ENCODE measurements around the gene TRIP12. TPM values are rescaled to one million over a fixed set of nuclear protein-coding genes. Genes with fewer than 3 reads are reported as not detected.

TRIP12 gene
- total RNA-seq, 2 experiments from 2014 or later: 151 to 178 TPM

- peak in 5 of 14 experiments; percentile 19 to 67 (median 53) for DNase-seq
- Mint-ChIP-seq H3K36me3 (ENCODE audit: low read depth) (peaks cover 33% of the 10 kb centered on the region), H3K27ac (peak overlapping the region; percentile 70), H3K27me3 (no peaks in the 10 kb centered on the region), H3K4me1 (ENCODE audit: low read depth) (peaks cover 66% of the 10 kb centered on the region), H3K4me3 (peak overlapping the region; percentile 6), H3K9me3 (no peaks in the 10 kb centered on the region)
- peak; percentile 69 for TF ChIP-seq CTCF (IDR thresholded peaks at IDR 0.05)
- Histone ChIP-seq H3K27ac (ENCODE audit: low read depth in 1 of 2, low read length in 2 of 2) (peak overlapping the region; percentile 9 to 21), H3K4me3 (ENCODE audit: low read length) (no peak overlapping the region), H3K4me1 (ENCODE audit: insufficient read depth, low read length) (peaks cover 17% of the 10 kb centered on the region), H3K27me3 (ENCODE audit: control insufficient read depth in 1 of 2, insufficient read depth in 2 of 2, low read length in 2 of 2) (no peaks in the 10 kb centered on the region), H3K9me3 (ENCODE audit: control insufficient read depth in 1 of 2, insufficient read depth in 1 of 2, low read length in 2 of 2) (no peaks in the 10 kb centered on the region), H3K36me3 (ENCODE audit: insufficient read depth, low read length) (peaks cover 20% of the 10 kb centered on the region)
- ChIA-PET POLR2A (interaction anchor here (0.7 to 3.7 kb wide), 5 partner anchors 9 to 112 kb away, joined by 3 to 22 read pairs (median 4); partner anchors contain the start of genes FBXO36 and TRIP12), CTCF (interaction anchor here (0.7 to 2.2 kb wide), 7 partner anchors 10 to 131 kb away, joined by 3 to 23 read pairs (median 3); partner anchors contain the start of gene TRIP12)
- ATAC-seq (ENCODE audit: poor library complexity): peak; percentile 75
- intact Hi-C loops (cut with DNase I, micrococcal nuclease): loop anchor here (1.0 kb wide), 1 partner anchor 110 kb away; no protein-coding TSS in a partner anchor
Observed at GRCh38 chr2:229910832-229911412, 10.9 kb downstream of the TRIP12 start.

GRCh38 chr2:229910147-229910831 lies 11.5 kb downstream of the TRIP12 start:
- H3K9me3 Mint-ChIP-seq: no peaks in the 10 kb centered on the region
- ChIA-PET CTCF (interaction anchor here (1.0 to 2.2 kb wide), 5 partner anchors 11 to 130 kb away, joined by 3 to 23 read pairs (median 3); partner anchors contain the start of gene TRIP12), POLR2A (interaction anchor here (0.7 to 3.7 kb wide), 3 partner anchors 9 to 35 kb away, joined by 3 to 22 read pairs (median 7); partner anchors contain the start of genes FBXO36 and TRIP12)
- H3K4me1 Mint-ChIP-seq (ENCODE audit: low read depth): peaks cover 66% of the 10 kb centered on the region
- ATAC-seq (ENCODE audit: poor library complexity): peak; percentile 30
- H3K36me3 ChIP-seq (ENCODE audit: insufficient read depth, low read length): peaks cover 20% of the 10 kb centered on the region
- no peak overlapping the region for H3K4me3 ChIP-seq (ENCODE audit: low read length)
- H3K36me3 Mint-ChIP-seq (ENCODE audit: low read depth): peaks cover 40% of the 10 kb centered on the region
- peaks cover 17% of the 10 kb centered on the region for H3K4me1 ChIP-seq (ENCODE audit: insufficient read depth, low read length)
- H3K27ac Mint-ChIP-seq: peak overlapping the region; percentile 70
- DNase-seq: no peak
- H3K27me3 Mint-ChIP-seq: no peaks in the 10 kb centered on the region
- H3K4me3 Mint-ChIP-seq: peak overlapping the region; percentile 34
- no peak overlapping the region for H3K27ac ChIP-seq (ENCODE audit: low read depth in 1 of 2, low read length in 2 of 2)
- no peaks in the 10 kb centered on the region for H3K27me3 ChIP-seq (ENCODE audit: control insufficient read depth in 1 of 2, insufficient read depth in 2 of 2, low read length in 2 of 2)
- TF ChIP-seq CTCF (IDR thresholded peaks at IDR 0.05): no peak
- no peaks in the 10 kb centered on the region for H3K9me3 ChIP-seq (ENCODE audit: control insufficient read depth in 1 of 2, insufficient read depth in 1 of 2, low read length in 2 of 2)
- intact Hi-C loops (cut with DNase I, micrococcal nuclease): loop anchor here (1.0 kb wide), 1 partner anchor 109 kb away; no protein-coding TSS in a partner anchor

GRCh38 chr2:229909090-229909489 lies 12.7 kb downstream of the TRIP12 start:
- H3K27me3 Mint-ChIP-seq: no peaks in the 10 kb centered on the region
- Histone ChIP-seq H3K27ac (ENCODE audit: low read depth in 1 of 2, low read length in 2 of 2) (no peak overlapping the region), H3K4me3 (ENCODE audit: low read length) (no peak overlapping the region), H3K9me3 (ENCODE audit: control insufficient read depth in 1 of 2, insufficient read depth in 1 of 2, low read length in 2 of 2) (no peaks in the 10 kb centered on the region), H3K4me1 (ENCODE audit: insufficient read depth, low read length) (peaks cover 15% of the 10 kb centered on the region), H3K27me3 (ENCODE audit: control insufficient read depth in 1 of 2, insufficient read depth in 2 of 2, low read length in 2 of 2) (no peaks in the 10 kb centered on the region), H3K36me3 (ENCODE audit: insufficient read depth, low read length) (peaks cover 20% of the 10 kb centered on the region)
- intact Hi-C loops (cut with DNase I, micrococcal nuclease): no loop called here
- TF ChIP-seq CTCF (IDR thresholded peaks at IDR 0.05): no peak
- no peak for DNase-seq
- no peak overlapping the region for H3K4me3 Mint-ChIP-seq
- H3K9me3 Mint-ChIP-seq: no peaks in the 10 kb centered on the region
- no peak overlapping the region for H3K27ac Mint-ChIP-seq
- ChIA-PET CTCF (interaction anchor here (0.6 to 0.7 kb wide), 2 partner anchors 18 to 464 kb away, joined by 3 read pairs; no protein-coding TSS in a partner anchor), POLR2A (interaction anchor here (3.7 kb wide), 1 partner anchor 13 kb away, joined by 22 read pairs; the partner anchor contains the start of genes FBXO36 and TRIP12)
- ATAC-seq (ENCODE audit: poor library complexity): no peak
- peaks cover 69% of the 10 kb centered on the region for H3K4me1 Mint-ChIP-seq (ENCODE audit: low read depth)
- H3K36me3 Mint-ChIP-seq (ENCODE audit: low read depth): peaks cover 46% of the 10 kb centered on the region
